Measurements from ENCODE around the gene ARHGAP15. TPM values are rescaled to one million over a fixed set of nuclear protein-coding genes. Genes with fewer than 3 reads are reported as not detected.

Gene ARHGAP15
- total RNA-seq, 4 donors from 2014 or later = 3.4 to 9.3 (median 6.4) TPM

DNA sequence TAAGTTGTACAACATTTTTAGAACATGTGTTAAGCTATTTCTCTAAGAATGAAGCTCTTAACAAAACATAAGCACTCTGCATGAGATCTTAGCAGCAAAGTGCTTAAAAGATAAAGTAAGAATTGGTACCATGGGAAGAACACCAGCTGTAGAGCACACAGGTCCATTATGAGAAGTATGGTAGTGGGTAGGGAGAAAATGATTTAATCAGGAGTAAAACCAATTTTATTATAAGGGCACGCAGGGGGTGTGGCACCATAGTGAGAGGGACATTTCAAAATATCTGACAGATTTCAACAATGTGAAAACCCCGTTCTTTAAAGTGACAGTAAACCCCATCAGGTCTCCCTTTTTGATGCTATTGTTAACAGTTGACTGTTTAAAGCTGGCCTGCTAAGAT is 492.9 kb downstream of the ARHGAP15 start:
- WGBS, 2 donors (ENCODE audit: low coverage in 1 of 2) = 67 to 94% methylated on average over 1 to 2 of the region's 2 CpGs
- no peak for ATAC-seq
- Histone ChIP-seq H3K27me3 (no peaks in the 10 kb centered on the region), H3K36me3 (peaks cover 0 to 8% of the 10 kb centered on the region in 2 donors), H3K9me3 (no peaks in the 10 kb centered on the region), H3K27ac (no peak overlapping the region), H3K4me3 (no peak overlapping the region), H3K4me1 (no peaks in the 10 kb centered on the region)
- TF ChIP-seq POLR2AphosphoS5 (IDR thresholded peaks at IDR 0.05) = no peak
- no peak for TF ChIP-seq POLR2A (IDR thresholded peaks at IDR 0.05)
- TF ChIP-seq, protein P1, sequence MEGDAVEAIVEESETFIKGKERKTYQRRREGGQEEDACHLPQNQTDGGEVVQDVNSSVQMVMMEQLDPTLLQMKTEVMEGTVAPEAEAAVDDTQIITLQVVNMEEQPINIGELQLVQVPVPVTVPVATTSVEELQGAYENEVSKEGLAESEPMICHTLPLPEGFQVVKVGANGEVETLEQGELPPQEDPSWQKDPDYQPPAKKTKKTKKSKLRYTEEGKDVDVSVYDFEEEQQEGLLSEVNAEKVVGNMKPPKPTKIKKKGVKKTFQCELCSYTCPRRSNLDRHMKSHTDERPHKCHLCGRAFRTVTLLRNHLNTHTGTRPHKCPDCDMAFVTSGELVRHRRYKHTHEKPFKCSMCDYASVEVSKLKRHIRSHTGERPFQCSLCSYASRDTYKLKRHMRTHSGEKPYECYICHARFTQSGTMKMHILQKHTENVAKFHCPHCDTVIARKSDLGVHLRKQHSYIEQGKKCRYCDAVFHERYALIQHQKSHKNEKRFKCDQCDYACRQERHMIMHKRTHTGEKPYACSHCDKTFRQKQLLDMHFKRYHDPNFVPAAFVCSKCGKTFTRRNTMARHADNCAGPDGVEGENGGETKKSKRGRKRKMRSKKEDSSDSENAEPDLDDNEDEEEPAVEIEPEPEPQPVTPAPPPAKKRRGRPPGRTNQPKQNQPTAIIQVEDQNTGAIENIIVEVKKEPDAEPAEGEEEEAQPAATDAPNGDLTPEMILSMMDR (IDR thresholded peaks at IDR 0.05) = no peak
- no peak for TF ChIP-seq EP300 (IDR thresholded peaks at IDR 0.05)

DNA sequence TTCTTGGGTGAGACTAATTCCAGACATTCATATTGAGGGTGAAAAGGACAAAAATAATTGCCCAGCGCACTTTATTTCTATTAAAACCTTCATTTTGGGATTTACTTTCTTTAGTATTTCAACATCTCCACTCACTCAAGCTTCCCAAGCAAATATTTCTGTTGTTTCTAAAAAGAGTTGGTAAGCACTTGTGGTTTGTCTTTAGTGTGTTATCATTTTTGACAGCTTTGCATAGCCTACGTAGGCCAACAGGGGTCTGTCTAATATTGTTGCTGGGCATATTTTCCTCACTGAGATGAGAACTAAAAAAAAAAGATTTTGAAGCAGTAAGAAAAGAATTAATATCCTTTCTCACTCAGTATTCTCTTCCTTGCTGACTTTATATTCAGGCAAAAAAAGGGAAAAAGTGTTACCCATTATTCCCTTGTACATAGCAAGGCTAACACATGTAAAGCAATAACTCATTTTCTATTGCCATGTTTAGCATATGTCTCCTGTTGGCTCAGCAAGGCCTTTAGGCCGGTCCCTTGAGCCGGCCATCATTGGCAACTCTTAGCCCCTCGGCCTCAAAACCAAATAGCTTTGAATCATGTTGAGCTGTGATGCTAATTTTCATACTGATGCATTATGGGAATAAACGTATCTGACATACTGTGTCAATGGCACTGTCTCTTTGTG is 494.2 kb downstream of the ARHGAP15 start:
- TF ChIP-seq, protein P1 (IDR thresholded peaks at IDR 0.05) = no peak
- TF ChIP-seq EP300 (IDR thresholded peaks at IDR 0.05) (no peak), POLR2AphosphoS5 (IDR thresholded peaks at IDR 0.05) (no peak), POLR2A (IDR thresholded peaks at IDR 0.05) (no peak)
- no peak overlapping the region for H3K27ac ChIP-seq
- no peaks in the 10 kb centered on the region for H3K9me3 ChIP-seq
- H3K27me3 ChIP-seq = no peaks in the 10 kb centered on the region
- WGBS, 2 donors (ENCODE audit: low coverage in 1 of 2) = 80 to 86% methylated on average over 6 of the region's 6 CpGs
- no peak for ATAC-seq
- no peak overlapping the region for H3K4me3 ChIP-seq
- no peaks in the 10 kb centered on the region for H3K4me1 ChIP-seq
- H3K36me3 ChIP-seq = peaks cover 0 to 8% of the 10 kb centered on the region in 2 donors

DNA sequence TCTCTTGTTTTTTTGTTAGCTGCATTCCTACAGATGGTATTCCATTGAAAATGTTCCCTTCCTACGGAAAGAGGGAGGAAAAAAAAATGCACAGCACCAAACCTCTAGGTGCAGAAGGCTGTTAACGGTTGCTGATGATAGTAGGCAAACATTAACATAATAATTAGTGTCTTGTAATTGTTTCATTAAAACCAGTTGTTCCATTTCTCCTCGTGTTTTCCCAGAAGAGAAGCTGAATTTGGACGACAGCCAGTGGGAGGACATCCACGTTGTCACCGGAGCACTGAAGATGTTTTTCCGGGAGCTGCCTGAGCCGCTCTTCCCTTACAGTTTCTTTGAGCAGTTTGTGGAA is 494.7 kb downstream of the ARHGAP15 start:
- Histone ChIP-seq H3K36me3 (peaks cover 0 to 8% of the 10 kb centered on the region in 2 donors), H3K4me3 (no peak overlapping the region), H3K27ac (no peak overlapping the region), H3K27me3 (no peaks in the 10 kb centered on the region), H3K9me3 (no peaks in the 10 kb centered on the region), H3K4me1 (no peaks in the 10 kb centered on the region)
- ATAC-seq = no peak
- WGBS, 2 donors (ENCODE audit: low coverage in 1 of 2) = 62 to 76% methylated on average over 7 to 8 of the region's 8 CpGs
- TF ChIP-seq POLR2A (IDR thresholded peaks at IDR 0.05) (no peak), EP300 (IDR thresholded peaks at IDR 0.05) (no peak), POLR2AphosphoS5 (IDR thresholded peaks at IDR 0.05) (no peak)
- TF ChIP-seq, protein P1 (IDR thresholded peaks at IDR 0.05) = no peak

DNA sequence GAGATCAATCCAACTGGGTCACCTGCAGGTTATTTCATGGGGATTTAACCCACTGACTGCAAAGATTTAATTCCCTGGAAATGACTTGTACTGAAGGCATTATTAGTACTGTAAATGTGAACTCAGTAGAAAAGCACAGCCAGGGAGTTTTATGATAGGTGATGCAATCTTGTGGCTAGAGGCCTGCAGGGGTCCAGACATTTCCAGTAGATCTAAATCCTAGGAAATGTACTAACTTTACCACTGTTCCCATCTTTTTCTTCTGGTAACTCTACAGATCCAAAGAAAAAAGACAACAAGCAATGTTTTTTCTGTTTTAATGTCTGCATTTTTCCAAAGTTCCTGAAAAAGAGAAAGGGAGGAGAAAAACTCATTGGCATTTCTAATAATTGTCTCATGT is 500.1 kb downstream of the ARHGAP15 start:
- no peak for ATAC-seq

DNA sequence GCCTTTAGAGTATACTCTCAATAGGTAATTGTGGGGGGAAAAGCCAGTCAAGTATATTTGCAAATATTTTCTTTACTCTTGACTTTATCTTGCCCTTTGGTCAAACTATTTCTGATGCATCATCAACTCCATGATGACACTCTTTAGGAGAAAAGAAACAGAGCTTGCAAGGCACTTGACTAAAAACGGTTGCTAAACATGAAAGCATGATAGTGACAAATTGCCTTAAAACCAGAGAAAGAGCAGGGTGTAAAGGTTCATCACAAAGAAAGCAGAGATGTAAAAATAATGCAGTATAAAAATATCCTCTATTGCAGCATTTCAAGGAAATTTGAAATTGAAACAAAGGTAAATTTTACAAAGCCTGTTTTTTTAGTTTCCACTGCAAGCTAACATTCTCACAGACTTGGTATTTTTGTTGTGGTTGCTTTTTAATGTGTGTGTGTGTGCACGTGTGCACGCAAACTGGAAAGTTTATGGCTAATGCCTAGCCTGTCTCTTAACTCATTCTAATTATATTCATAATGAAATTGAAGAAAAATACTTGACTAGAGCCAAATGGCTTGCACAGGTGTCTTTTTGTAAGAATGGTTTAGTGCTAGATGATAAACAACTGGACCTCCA is 503.6 kb downstream of the ARHGAP15 start:
- no peak for ATAC-seq
- Histone ChIP-seq H3K4me3 (no peak overlapping the region), H3K27ac (no peak overlapping the region), H3K9me3 (peaks cover 0 to 15% (median 0%) of the 10 kb centered on the region in 3 donors), H3K36me3 (no peaks in the 10 kb centered on the region), H3K4me1 (no peaks in the 10 kb centered on the region), H3K27me3 (no peaks in the 10 kb centered on the region)
- WGBS, 2 donors (ENCODE audit: low coverage in 1 of 2) = 65 to 78% methylated on average over 3 of the region's 3 CpGs
- TF ChIP-seq POLR2A (IDR thresholded peaks at IDR 0.05) = no peak
- no peak for TF ChIP-seq POLR2AphosphoS5 (IDR thresholded peaks at IDR 0.05)
- no peak for TF ChIP-seq EP300 (IDR thresholded peaks at IDR 0.05)
- TF ChIP-seq, protein P1 (IDR thresholded peaks at IDR 0.05) = no peak

More for the DNA sequence above, 500.1 kb downstream of the ARHGAP15 start:
- H3K27me3 ChIP-seq = no peaks in the 10 kb centered on the region
- H3K27ac ChIP-seq = no peak overlapping the region
- H3K36me3 ChIP-seq = peaks cover 0 to 8% of the 10 kb centered on the region in 2 donors
- no peak for TF ChIP-seq POLR2A (IDR thresholded peaks at IDR 0.05)
- no peaks in the 10 kb centered on the region for H3K4me1 ChIP-seq
- H3K4me3 ChIP-seq = no peak overlapping the region
- H3K9me3 ChIP-seq = no peaks in the 10 kb centered on the region

Data from gastroesophageal sphincter (tissue), 4 donors.